ENCODE measurements around the gene PPEF1. TPM values are rescaled to one million over a fixed set of nuclear protein-coding genes. Genes with fewer than 3 reads are reported as not detected.

The PPEF1 gene
- total RNA-seq, 1 experiment from 2014 or later: 0.72 TPM

Other genes starting within 250 kb of the PPEF1 start
- not detected in 2 replicates for gene RS1, start 35.5 kb upstream of the PPEF1 start, total RNA-seq (2014; rRNA removed; shearing (Covaris generic))